Mammary epithelial cell (primary cell): ENCODE measurements around the gene CHRD.

Experiments
- EZH2 ChIP-seq: IDR thresholded peaks from 2 replicates; pipeline ENCODE4 v1.6.1; 2012; ENCODE audit warnings: low read length, inconsistent platforms, borderline replicate concordance
- TF ChIP-seq, protein P1 (sequence below), 2 donors: IDR thresholded peaks in 1 of 2; conservative IDR thresholded peaks in 1 of 2; 2 replicates each; pipeline ENCODE4 v1.5.1; 2011 to 2012; ENCODE audit warnings: inconsistent platforms in 2 of 2, low read length in 2 of 2, mild to moderate bottlenecking in 2 of 2, control low read depth in 1 of 2, low read depth in 1 of 2; ENCODE audit not compliant: insufficient read depth in 1 of 2; ENCODE audit errors: extremely low read depth in 1 of 2

GRCh38 chr3:184333700-184334099 lies 46.2 kb upstream of the CHRD start:
- TF ChIP-seq, protein P1, sequence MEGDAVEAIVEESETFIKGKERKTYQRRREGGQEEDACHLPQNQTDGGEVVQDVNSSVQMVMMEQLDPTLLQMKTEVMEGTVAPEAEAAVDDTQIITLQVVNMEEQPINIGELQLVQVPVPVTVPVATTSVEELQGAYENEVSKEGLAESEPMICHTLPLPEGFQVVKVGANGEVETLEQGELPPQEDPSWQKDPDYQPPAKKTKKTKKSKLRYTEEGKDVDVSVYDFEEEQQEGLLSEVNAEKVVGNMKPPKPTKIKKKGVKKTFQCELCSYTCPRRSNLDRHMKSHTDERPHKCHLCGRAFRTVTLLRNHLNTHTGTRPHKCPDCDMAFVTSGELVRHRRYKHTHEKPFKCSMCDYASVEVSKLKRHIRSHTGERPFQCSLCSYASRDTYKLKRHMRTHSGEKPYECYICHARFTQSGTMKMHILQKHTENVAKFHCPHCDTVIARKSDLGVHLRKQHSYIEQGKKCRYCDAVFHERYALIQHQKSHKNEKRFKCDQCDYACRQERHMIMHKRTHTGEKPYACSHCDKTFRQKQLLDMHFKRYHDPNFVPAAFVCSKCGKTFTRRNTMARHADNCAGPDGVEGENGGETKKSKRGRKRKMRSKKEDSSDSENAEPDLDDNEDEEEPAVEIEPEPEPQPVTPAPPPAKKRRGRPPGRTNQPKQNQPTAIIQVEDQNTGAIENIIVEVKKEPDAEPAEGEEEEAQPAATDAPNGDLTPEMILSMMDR (conservative IDR thresholded peaks at IDR 0.05 in 1 of 2, IDR thresholded peaks at IDR 0.05 in 1 of 2; ENCODE audit: extremely low read depth in 1 of 2, insufficient read depth in 1 of 2, low read depth in 1 of 2, low read length in 2 of 2) = no peak
- TF ChIP-seq EZH2 = no peak
